HepG2 (cell line): ENCODE data around the gene RPLP2. TPM values are rescaled to one million over a fixed set of nuclear protein-coding genes. Genes with fewer than 3 reads are reported as not detected.

Experiments used
- ATAC-seq: fragments of 200-7000 bp; cut with Tn5 transposase; 3 replicates; pipeline ENCODE4 v1.9.1; 2020; ENCODE audit warnings: mild to moderate bottlenecking, moderate library complexity
- BruUV-seq: library from RNA; stranded (reverse); fragments of 400-500 nt; replicated peaks from 2 replicates; lab custom pipeline; 2021; lab: Mats Ljungman, UMichigan
- CTCF ChIA-PET: fragments of 300-600 bp; formaldehyde crosslinking; extraction: SDS; loops from one replicate; lab custom pipeline; 2021; ENCODE audit warnings: low total read pairs, inconsistent platforms, low intra/inter-chr PET ratio; lab: Yijun Ruan, JAX
- POLR2A ChIA-PET: fragments of 350-600 bp; sonication (Branson Sonifier 250); formaldehyde crosslinking; loops from one replicate; lab custom pipeline; 2020; ENCODE audit warnings: antibody characterized with exemption, inconsistent platforms; lab: Yijun Ruan, JAX
- DNase-seq: peaks from one replicate; pipeline ENCODE4 v3.0.0-alpha.2; 2015; ENCODE audit warnings: low spot score
- FAIRE-seq: peaks from 3 replicates; lab custom pipeline; 2011; peaks lifted over from hg19 to GRCh38; lab: Jason Lieb, UNC
- H2AFZ ChIP-seq: one replicate; pipeline ENCODE4 v1.6.1; 2011; ENCODE audit warnings: low read length, inconsistent platforms
- H3K27ac ChIP-seq: fragments of 300-600 bp; 3 replicates; pipeline ENCODE4 v1.8.0; 2011; ENCODE audit warnings: mixed run types, mild to moderate bottlenecking, mixed read lengths, low read length, inconsistent platforms; ENCODE audit not compliant: insufficient read depth; ENCODE audit errors: extremely low read length
- H3K27me3 ChIP-seq, 2 experiments: fragments of 200-600 bp in 1 of 2; 2 replicates in 1 of 2; 3 replicates in 1 of 2; pipeline versions ENCODE4 v1.6.0 to v1.8.0; 2011; ENCODE audit warnings: low read length in 2 of 2, mild to moderate bottlenecking in 2 of 2, moderate library complexity in 2 of 2, inconsistent platforms in 1 of 2; ENCODE audit not compliant: insufficient read depth in 2 of 2, control insufficient read depth in 1 of 2
- H3K36me3 ChIP-seq, 2 experiments: fragments of 200-600 bp in 1 of 2; replicated peaks in 1 of 2; 2 replicates in 1 of 2; 3 replicates in 1 of 2; pipeline versions ENCODE4 v1.5.1 to v1.8.0; 2011; ENCODE audit warnings: low read length in 2 of 2, inconsistent platforms in 1 of 2; ENCODE audit not compliant: insufficient read depth in 2 of 2, control insufficient read depth in 1 of 2
- H3K4me1 ChIP-seq: 2 replicates; pipeline ENCODE4 v1.5.1; 2012; ENCODE audit warnings: low read length, inconsistent platforms; ENCODE audit not compliant: insufficient read depth
- H3K4me2 ChIP-seq: 2 replicates; pipeline ENCODE4 v1.6.0; 2011; ENCODE audit warnings: low read depth, low read length, inconsistent platforms
- H3K4me3 ChIP-seq, 3 experiments: fragments of 200-600 bp in 1 of 3; sonication (generic), shearing (Covaris generic) in 1 of 3; replicated peaks in 1 of 3; 2 replicates each; pipeline ENCODE4 v1.5.1; 2011 to 2016; ENCODE audit warnings: low read length in 3 of 3, inconsistent platforms in 2 of 3, low read depth in 2 of 3, mild to moderate bottlenecking in 2 of 3, control low read depth in 1 of 3, mixed read lengths in 1 of 3; ENCODE audit not compliant: insufficient read depth in 1 of 3
- H3K79me2 ChIP-seq: one replicate; pipeline ENCODE4 v1.6.1; 2011; ENCODE audit warnings: low read length, inconsistent platforms; ENCODE audit not compliant: insufficient read depth
- H3K9ac ChIP-seq: 2 replicates; pipeline ENCODE4 v1.6.0; 2011; ENCODE audit warnings: mild to moderate bottlenecking, low read depth, low read length, inconsistent platforms; ENCODE audit not compliant: insufficient read depth
- H3K9me3 ChIP-seq: 2 replicates; pipeline ENCODE4 v1.5.1; 2012; ENCODE audit warnings: mild to moderate bottlenecking, low read length
- H4K20me1 ChIP-seq: 2 replicates; pipeline ENCODE4 v1.6.0; 2011; ENCODE audit warnings: inconsistent platforms, mild to moderate bottlenecking, low read length, moderate library complexity; ENCODE audit not compliant: insufficient read depth
- ARNTL ChIP-seq: sonication (generic); formaldehyde crosslinking; IDR thresholded peaks from 2 replicates; pipeline ENCODE4 v1.4.0; 2020; ENCODE audit warnings: mild to moderate bottlenecking, missing genetic modification reagents
- ETV6 ChIP-seq: sonication (generic); formaldehyde crosslinking; conservative IDR thresholded peaks from 2 replicates; pipeline ENCODE4 v1.4.0; 2020; ENCODE audit warnings: missing genetic modification reagents
- NFE2L1 ChIP-seq: sonication (generic); formaldehyde crosslinking; IDR thresholded peaks from 2 replicates; pipeline ENCODE4 v1.4.0; 2020; ENCODE audit warnings: missing genetic modification reagents, mild to moderate bottlenecking, borderline replicate concordance
- NFKBIZ ChIP-seq: IDR thresholded peaks from 2 replicates; pipeline ENCODE4 v1.6.1; 2018; ENCODE audit warnings: missing genetic modification reagents, missing compliant biosample characterization
- NPAS2 ChIP-seq: sonication (generic); formaldehyde crosslinking; IDR thresholded peaks from 2 replicates; pipeline ENCODE4 v1.8.0; 2022; ENCODE audit warnings: mild to moderate bottlenecking, missing genetic modification reagents, borderline replicate concordance
- TRIM24 ChIP-seq: sonication (generic); formaldehyde crosslinking; IDR thresholded peaks from 2 replicates; pipeline ENCODE4 v1.8.0; 2022; ENCODE audit warnings: mild to moderate bottlenecking, missing genetic modification reagents
- ZBTB7A ChIP-seq: sonication (generic); formaldehyde crosslinking; IDR thresholded peaks from 2 replicates; pipeline ENCODE4 v1.8.0; 2022; ENCODE audit warnings: mild to moderate bottlenecking, missing genetic modification reagents
- ZFY ChIP-seq: sonication (generic); formaldehyde crosslinking; IDR thresholded peaks from 2 replicates; pipeline ENCODE4 v1.4.0; 2020; ENCODE audit warnings: missing genetic modification reagents
- ZNF296 ChIP-seq: sonication (generic); formaldehyde crosslinking; conservative IDR thresholded peaks from 2 replicates; pipeline ENCODE4 v1.5.0; 2020; ENCODE audit warnings: mild to moderate bottlenecking, missing genetic modification reagents
- ZNF44 ChIP-seq: sonication (generic); formaldehyde crosslinking; IDR thresholded peaks from 2 replicates; pipeline ENCODE4 v1.5.1; 2020; ENCODE audit warnings: mild to moderate bottlenecking, missing genetic modification reagents
- ZNF501 ChIP-seq: sonication (generic); formaldehyde crosslinking; IDR thresholded peaks from 2 replicates; pipeline ENCODE4 v1.5.1; 2020; ENCODE audit warnings: mild to moderate bottlenecking, moderate library complexity, missing genetic modification reagents
- ZNF564 ChIP-seq: sonication (generic); formaldehyde crosslinking; IDR thresholded peaks from 2 replicates; pipeline ENCODE4 v1.8.1; 2023; ENCODE audit warnings: mild to moderate bottlenecking, missing genetic modification reagents
- ZNF891 ChIP-seq: sonication (generic); formaldehyde crosslinking; IDR thresholded peaks from 2 replicates; pipeline ENCODE4 v1.5.0; 2020; ENCODE audit warnings: mild to moderate bottlenecking, missing genetic modification reagents
- WGBS: methylation state at CpG from one replicate; pipeline ENCODE4 v1.1.6; 2017; ENCODE audit warnings: low lambda C conversion rate; 5-methylcytosine and 5-hydroxymethylcytosine counted together
- in situ Hi-C: cut with HindIII; loops from 2 replicates; pipeline ENCODE4 v1.10.0; 2017; ENCODE audit warnings: low pct_unique_long_range_greater_than_20kb; ENCODE audit not compliant: extremely low pct_ligation_motif_present
- intact Hi-C: fragments of 100-400 bp; cut with micrococcal nuclease; formaldehyde crosslinking; loops from one replicate; pipeline ENCODE4 v1.10.0; 2022; ENCODE audit not compliant: unreplicated experiment
- polyA plus RNA-seq, 8 experiments: library from polyadenylated mRNA; depleted of rRNA in 3 of 8; stranded (reverse) in 7 of 8; unstranded in 1 of 8; fragments of >200 nt; fragmentation: Illumina TruSeq in 4 of 8; extraction: Trizol in 4 of 8; gene quantifications; 2 replicates each; pipeline versions ENCODE4 v1.2.1 to v1.2.3, GENCODE V29; 2011 to 2016; ENCODE audit warnings: low read depth in 4 of 8, missing spikeins in 1 of 8, mixed read lengths in 1 of 8; ENCODE audit not compliant: insufficient read depth in 1 of 8
- total RNA-seq, 5 experiments: library from RNA; depleted of rRNA; stranded (reverse); fragments of >200 nt; fragmentation: Illumina TruSeq; extraction: Trizol; gene quantifications; 2 replicates each; pipeline ENCODE4 v1.2.3, GENCODE V29; 2016; ENCODE audit warnings: low read depth in 1 of 5
- TF ChIP-seq, protein P1 (sequence below): sonication (generic); formaldehyde crosslinking; IDR thresholded peaks from 2 replicates; pipeline ENCODE4 v1.4.0; 2020; ENCODE audit warnings: missing genetic modification reagents
- TF ChIP-seq, protein P2 (sequence below): sonication (generic); formaldehyde crosslinking; IDR thresholded peaks from 2 replicates; pipeline ENCODE4 v1.4.0; 2020; ENCODE audit warnings: missing genetic modification reagents, borderline replicate concordance

Gene RPLP2
- total and polyA plus RNA-seq, 2 of the 13 experiments (the other 11 are each of a cell fraction or from before 2014, with no cell fraction given) = 978 to 2,106 TPM

DNA sequence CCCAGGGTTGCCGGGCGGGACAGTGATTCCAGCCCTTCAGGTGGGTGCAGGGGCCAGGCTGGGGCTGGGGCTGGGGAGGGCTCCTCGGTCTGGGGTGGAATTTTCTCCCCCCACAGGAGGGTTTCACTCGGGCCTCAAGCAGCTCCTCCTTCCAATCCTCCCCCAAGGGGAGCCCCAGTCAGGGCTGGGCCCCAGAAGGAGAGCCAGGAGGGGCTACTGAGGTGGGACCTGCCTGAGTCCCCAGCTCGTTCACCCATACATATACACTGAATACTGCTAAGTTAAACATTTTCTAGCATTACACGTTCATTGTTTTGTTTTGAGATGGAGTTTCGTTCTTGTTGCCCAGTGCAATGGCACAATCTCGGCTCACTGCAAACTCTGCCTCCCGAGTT is 16.5 kb downstream of the RPLP2 start:
- Histone ChIP-seq H3K27me3 (no peaks in the 10 kb centered on the region), H3K4me3 (peak overlapping the region; percentile 69 to 83 (median 80)), H3K27ac (peak overlapping the region; percentile 11), H3K4me1 (peaks cover 65% of the 10 kb centered on the region), H3K79me2 (peaks cover 8% of the 10 kb centered on the region), H3K9me3 (no peaks in the 10 kb centered on the region), H2AFZ (no peak overlapping the region), H3K9ac (peak overlapping the region; percentile 74), H3K4me2 (peak overlapping the region; percentile 91), H3K36me3 (peaks cover 7 to 22% of the 10 kb centered on the region in 2 experiments; a peak in 4 of 5 replicates), H4K20me1 (peaks cover 7% of the 10 kb centered on the region)
- in situ Hi-C loops = no loop called here
- ATAC-seq (peak; percentile 3), FAIRE-seq (no peak), DNase-seq (no peak)
- ChIA-PET POLR2A (interaction anchor here (0.9 to 16.1 kb wide), 7 partner anchors 7 to 121 kb away, joined by 3 to 264 read pairs (median 5); partner anchors contain the start of genes PNPLA2, POLR2L, RPLP2 and TSPAN4), CTCF (no interaction called here)
- intact Hi-C loops = no loop called here
- no TSS peak for BruUV-seq
- no peak for TF ChIP-seq NFKBIZ (CRISPR knock-in tag)
- TF ChIP-seq, protein P1, sequence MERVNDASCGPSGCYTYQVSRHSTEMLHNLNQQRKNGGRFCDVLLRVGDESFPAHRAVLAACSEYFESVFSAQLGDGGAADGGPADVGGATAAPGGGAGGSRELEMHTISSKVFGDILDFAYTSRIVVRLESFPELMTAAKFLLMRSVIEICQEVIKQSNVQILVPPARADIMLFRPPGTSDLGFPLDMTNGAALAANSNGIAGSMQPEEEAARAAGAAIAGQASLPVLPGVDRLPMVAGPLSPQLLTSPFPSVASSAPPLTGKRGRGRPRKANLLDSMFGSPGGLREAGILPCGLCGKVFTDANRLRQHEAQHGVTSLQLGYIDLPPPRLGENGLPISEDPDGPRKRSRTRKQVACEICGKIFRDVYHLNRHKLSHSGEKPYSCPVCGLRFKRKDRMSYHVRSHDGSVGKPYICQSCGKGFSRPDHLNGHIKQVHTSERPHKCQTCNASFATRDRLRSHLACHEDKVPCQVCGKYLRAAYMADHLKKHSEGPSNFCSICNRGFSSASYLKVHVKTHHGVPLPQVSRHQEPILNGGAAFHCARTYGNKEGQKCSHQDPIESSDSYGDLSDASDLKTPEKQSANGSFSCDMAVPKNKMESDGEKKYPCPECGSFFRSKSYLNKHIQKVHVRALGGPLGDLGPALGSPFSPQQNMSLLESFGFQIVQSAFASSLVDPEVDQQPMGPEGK (CRISPR knock-in tag) = peak; percentile 37; the same call in 1 of the 2 replicates
- 13% methylated on average over 4 of the region's 9 CpGs for WGBS

DNA sequence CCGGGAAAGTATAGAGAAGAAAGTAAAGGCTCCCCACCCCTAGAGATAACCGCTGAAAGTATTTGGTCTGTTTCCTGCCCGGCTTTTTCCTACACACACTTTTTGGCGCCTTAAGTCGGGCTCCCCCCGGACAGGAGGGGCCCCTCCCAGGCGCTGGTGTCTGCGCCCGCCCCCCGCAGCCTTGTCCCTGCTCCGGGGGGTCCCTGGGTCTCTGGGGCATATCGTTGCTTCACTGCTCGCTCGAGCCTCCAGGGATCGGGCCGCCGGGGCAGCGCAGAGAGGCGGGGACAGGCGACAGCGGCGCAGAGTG is 17.0 kb downstream of the RPLP2 start:
- Histone ChIP-seq H2AFZ (no peak overlapping the region), H3K27me3 (no peaks in the 10 kb centered on the region), H4K20me1 (peaks cover 1% of the 10 kb centered on the region; the same call in 1 of the 2 replicates), H3K36me3 (peaks cover 6 to 18% of the 10 kb centered on the region in 2 experiments; a peak in 4 of 5 replicates), H3K9ac (peak overlapping the region; percentile 74), H3K4me3 (peak overlapping the region; percentile 69 to 83 (median 80)), H3K79me2 (peaks cover 2% of the 10 kb centered on the region), H3K4me1 (peaks cover 65% of the 10 kb centered on the region), H3K9me3 (no peaks in the 10 kb centered on the region), H3K4me2 (peak overlapping the region; percentile 91), H3K27ac (peak overlapping the region; percentile 77)
- intact Hi-C loops (no loop called here), in situ Hi-C loops (no loop called here)
- ChIA-PET POLR2A (interaction anchor here (1.8 to 16.1 kb wide), 4 partner anchors 8 to 28 kb away, joined by 4 to 264 read pairs (median 75); partner anchors contain the start of genes PNPLA2, POLR2L, RPLP2 and TSPAN4), CTCF (no interaction called here)
- 0% methylated on average over 4 of the region's 22 CpGs for WGBS
- no peak for DNase-seq
- ATAC-seq = peak; percentile 15
- no peak for FAIRE-seq
- BruUV-seq = no TSS peak
- TF ChIP-seq, protein P2, sequence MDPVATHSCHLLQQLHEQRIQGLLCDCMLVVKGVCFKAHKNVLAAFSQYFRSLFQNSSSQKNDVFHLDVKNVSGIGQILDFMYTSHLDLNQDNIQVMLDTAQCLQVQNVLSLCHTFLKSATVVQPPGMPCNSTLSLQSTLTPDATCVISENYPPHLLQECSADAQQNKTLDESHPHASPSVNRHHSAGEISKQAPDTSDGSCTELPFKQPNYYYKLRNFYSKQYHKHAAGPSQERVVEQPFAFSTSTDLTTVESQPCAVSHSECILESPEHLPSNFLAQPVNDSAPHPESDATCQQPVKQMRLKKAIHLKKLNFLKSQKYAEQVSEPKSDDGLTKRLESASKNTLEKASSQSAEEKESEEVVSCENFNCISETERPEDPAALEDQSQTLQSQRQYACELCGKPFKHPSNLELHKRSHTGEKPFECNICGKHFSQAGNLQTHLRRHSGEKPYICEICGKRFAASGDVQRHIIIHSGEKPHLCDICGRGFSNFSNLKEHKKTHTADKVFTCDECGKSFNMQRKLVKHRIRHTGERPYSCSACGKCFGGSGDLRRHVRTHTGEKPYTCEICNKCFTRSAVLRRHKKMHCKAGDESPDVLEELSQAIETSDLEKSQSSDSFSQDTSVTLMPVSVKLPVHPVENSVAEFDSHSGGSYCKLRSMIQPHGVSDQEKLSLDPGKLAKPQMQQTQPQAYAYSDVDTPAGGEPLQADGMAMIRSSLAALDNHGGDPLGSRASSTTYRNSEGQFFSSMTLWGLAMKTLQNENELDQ = no peak
- no peak for TF ChIP-seq ARNTL
- 0 out of 2 replicates have a peak, but pooled peaks have one; percentile 24 for TF ChIP-seq ZNF44
- TF ChIP-seq ZNF296 (CRISPR knock-in tag) = no peak; the same call in 1 of the 2 replicates
- TF ChIP-seq ZBTB7A (CRISPR knock-in tag) = no peak
- no peak for TF ChIP-seq TRIM24 (CRISPR knock-in tag)
- no peak for TF ChIP-seq ZFY (CRISPR knock-in tag)
- 0 out of 2 replicates have a peak, but pooled peaks have one; percentile 2 for TF ChIP-seq ZNF891 (CRISPR knock-in tag)
- TF ChIP-seq ZNF501 (CRISPR knock-in tag) = 0 out of 2 replicates have a peak, but pooled peaks have one; percentile 26
- TF ChIP-seq NFKBIZ (CRISPR knock-in tag) = no peak
- TF ChIP-seq NPAS2 (CRISPR knock-in tag) = no peak
- TF ChIP-seq ETV6 = no peak
- no peak for TF ChIP-seq NFE2L1
- peak; percentile 57; the same call in 1 of the 2 replicates for TF ChIP-seq ZNF564 (CRISPR knock-in tag)
